Astrocyte of the hippocampus (primary cell): ENCODE data around the gene SEC24D.

ENCODE experiments used
- DNase-seq: peaks from one replicate; pipeline ENCODE4 v3.0.0; 2011; ENCODE audit warnings: low read depth, low spot score

SEC24D gene

GRCh38 chr4:118773429-118773792 is 62.5 kb downstream of the SEC24D start:
- no peak for DNase-seq

DNA sequence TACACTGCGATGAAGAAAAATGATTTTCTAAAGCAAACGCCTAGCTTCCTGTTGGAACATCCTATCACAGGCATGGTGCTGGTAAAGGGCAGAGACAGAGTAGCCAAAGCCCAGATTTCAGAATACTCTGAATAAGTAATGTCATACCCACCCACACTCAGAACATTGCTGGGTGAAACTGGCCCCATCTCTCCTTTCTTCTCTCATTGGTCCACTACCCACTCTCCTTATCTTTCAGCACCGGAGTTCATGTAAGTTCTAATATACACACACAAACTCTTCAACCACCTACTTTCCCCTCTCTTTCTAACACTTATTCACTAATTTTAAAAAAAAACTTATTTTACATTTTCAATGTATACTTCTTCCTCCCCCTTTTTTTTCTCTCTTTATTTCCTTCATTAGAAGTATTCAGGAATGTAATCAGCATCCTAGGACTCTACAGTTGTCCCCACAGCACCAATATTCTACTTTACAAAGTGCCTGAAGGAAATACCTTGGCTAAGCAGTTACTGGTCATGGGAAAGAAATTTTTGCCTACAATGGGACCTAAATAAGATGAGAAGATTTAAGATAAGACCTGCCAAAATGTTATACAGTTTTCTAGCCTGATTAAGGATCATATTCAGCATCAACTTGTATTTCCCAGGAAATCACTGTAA is 63.0 kb downstream of the SEC24D start:
- DNase-seq = no peak

GRCh38 chr4:118772081-118772766 is 63.7 kb downstream of the SEC24D start:
- peak; percentile 54 for DNase-seq

GRCh38 chr4:118770741-118771187 is 65.2 kb downstream of the SEC24D start:
- no peak for DNase-seq

GRCh38 chr4:118769161-118769560 is 66.8 kb downstream of the SEC24D start:
- DNase-seq = no peak

- DNase-seq = no peak
Observed at GRCh38 chr4:118767109-118767508, 68.8 kb downstream of the SEC24D start.

DNA sequence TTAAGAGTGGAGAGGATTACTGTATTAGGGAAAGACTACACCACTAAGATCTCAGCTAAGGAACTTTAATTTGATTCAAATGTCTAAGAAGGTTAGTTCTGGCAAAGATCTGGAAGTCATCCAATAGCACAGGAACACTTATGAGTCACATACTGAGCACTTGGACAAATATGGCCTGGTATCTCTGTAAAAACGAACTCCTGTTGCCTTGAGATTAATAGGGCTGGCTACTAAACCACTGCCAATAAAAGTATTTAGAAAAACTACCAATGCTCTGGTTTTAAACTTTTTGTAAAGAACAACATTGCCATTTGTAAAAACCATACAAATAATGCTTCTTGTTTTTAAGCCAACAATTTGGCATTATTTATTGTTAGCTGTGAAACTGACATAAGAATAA is 70.5 kb downstream of the SEC24D start:
- peak; percentile 95 for DNase-seq

DNA sequence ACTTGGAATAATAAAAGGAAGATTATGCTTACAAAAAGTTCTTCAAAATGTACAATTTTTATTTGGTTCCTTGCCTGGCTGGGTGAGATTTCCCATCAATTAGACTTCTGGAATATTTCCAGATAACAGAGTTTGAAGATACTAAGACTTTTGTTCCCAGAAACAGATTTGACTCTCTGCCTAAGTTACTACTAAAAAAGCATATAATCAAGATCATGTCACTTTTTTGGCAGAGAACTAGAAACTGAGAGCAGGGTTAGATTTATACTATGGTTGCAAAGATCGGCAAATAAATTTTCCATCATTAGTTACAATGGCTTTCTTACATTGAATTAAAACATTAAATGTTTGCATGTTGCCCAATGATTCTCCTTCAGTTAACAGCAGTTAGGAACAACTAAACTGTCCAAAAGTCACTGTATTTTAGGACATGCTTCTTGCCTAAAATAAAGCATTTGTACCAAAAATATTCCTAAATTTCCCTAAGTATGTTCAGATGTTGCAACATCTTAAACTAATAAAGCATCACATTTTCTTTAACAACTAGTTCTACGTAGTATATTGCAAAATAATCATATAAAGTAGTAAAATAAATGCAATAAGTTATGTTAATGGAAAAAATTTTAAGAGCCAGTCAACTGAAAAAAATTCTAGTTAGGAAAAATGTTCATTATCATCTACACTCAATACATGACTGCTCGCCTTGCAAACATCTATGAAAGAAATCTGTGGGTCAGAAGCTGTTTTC is 73.0 kb downstream of the SEC24D start:
- DNase-seq = no peak

- DNase-seq = no peak
Observed at GRCh38 chr4:118762155-118762554, 73.8 kb downstream of the SEC24D start.

- no peak for DNase-seq
Observed at GRCh38 chr4:118761397-118762016, 74.4 kb downstream of the SEC24D start.

GRCh38 chr4:118760493-118760892 is 75.4 kb downstream of the SEC24D start:
- no peak for DNase-seq

GRCh38 chr4:118760092-118760491 is 75.8 kb downstream of the SEC24D start:
- DNase-seq = no peak

GRCh38 chr4:118759481-118759880 is 76.4 kb downstream of the SEC24D start:
- DNase-seq = no peak

- no peak for DNase-seq
Observed at GRCh38 chr4:118758293-118758692, 77.6 kb downstream of the SEC24D start.

DNA sequence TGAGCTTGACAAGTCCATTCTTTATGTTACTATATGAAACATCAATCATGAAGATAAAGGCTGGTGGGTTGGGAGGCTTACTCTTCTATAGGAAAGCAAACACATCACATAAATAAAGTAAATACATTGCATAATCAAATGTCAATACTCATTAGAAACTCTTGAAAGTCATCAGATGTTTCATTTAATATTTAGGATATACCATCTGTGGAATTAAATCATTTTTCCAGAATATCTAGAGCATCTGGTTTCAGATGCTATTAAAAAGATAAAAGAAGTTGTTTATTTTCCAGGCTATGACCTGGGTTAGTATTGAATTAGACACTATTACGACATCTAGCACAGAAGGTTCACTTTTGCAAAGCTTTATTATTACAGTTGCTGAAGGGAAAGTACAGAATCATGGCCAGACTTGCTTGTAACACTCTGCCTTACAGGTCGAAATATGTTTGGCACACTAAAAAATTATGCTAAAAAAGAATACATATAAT is 78.1 kb downstream of the SEC24D start:
- DNase-seq = no peak

GRCh38 chr4:118756958-118757357 is 79.0 kb downstream of the SEC24D start:
- DNase-seq = no peak

GRCh38 chr4:118756429-118756828 is 79.5 kb downstream of the SEC24D start:
- no peak for DNase-seq

DNA sequence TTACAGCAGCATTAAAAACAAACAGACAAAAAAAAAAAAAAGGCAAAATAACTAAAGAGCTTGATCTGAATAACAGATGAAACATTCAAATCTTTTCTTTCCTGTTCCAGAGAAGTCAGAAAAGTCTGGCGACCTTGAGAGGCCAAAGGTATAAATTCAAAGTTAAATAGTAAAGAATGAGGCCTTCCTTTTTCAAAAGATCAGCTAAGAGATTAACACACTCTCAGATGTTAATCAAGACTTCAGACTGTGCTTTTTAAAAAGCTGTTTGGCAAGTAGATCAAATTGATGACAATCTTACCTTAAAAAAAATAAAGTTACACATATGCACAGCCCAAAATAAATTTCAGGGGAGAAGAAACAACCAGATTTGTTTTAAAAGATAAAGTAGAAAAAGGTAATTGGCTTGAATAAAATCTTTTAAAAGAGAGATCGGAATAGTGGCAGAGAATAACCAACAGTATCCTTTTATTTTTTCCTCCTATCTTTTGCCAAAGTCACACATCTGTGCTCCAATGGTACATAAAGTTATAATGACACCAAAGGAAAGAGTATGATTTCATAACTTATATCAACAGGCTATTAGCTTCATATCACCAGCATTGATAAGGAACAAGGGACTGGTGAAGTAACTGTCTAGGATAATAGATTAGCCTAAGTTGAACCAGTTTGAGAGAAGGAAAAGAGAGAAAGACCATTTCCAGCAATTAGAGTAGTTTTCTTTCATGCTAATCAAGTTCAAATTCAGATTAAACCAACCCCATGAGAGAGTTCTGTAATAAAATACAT is 80.3 kb downstream of the SEC24D start:
- DNase-seq = no peak

- no peak for DNase-seq
Observed at GRCh38 chr4:118754890-118755289, 81.0 kb downstream of the SEC24D start.

- DNase-seq = no peak
Observed at GRCh38 chr4:118753685-118754084, 82.2 kb downstream of the SEC24D start.

DNA sequence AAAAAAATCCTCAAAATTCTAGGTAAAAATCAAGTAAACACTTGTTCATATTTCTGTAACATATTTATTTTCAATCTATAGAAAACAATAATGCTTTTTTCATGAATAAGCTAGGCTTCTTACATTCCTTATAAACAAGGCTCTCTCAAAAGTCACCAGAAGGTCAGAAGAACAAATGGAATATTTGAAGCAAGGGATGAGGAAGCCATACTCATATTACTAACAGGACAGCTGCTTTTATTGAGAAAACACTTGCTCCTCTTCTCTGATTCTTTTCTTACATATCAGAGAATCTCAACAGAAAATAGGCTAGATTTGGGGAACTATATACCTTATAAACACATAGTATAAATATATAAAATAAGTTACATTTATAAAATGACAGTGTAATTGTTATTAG is 82.8 kb downstream of the SEC24D start:
- DNase-seq = no peak
